ENCODE results near the gene TSPO2. TPM values are rescaled to one million over a fixed set of nuclear protein-coding genes. Genes with fewer than 3 reads are reported as not detected.

TSPO2 gene
- total RNA-seq, 6 experiments from 2014 or later = 0.22 to 0.86 (median 0.52) TPM

- TF ChIP-seq CTCF (IDR thresholded peaks at IDR 0.05) (peak in 1 of 4 donors; percentile 19), POLR2A (IDR thresholded peaks at IDR 0.05) (no peak)
- intact Hi-C loops (cut with DNase I) = no loop called here
- no peaks in the 10 kb centered on the region for H3K9me3 ChIP-seq
- WGBS (ENCODE audit: insufficient coverage, low coverage, low lambda C conversion rate, missing lambda C conversion rate) = no CpG with 5 or more reads among the region's 3 CpGs
- no peak overlapping the region for H3K27ac ChIP-seq
- no peak overlapping the region for H3K4me3 ChIP-seq
- no peak for DNase-seq
- ATAC-seq = peak; percentile 39 to 51 (median 46)
- no peaks in the 10 kb centered on the region for H3K4me1 ChIP-seq
- no peaks in the 10 kb centered on the region for H3K27me3 ChIP-seq
- H3K36me3 ChIP-seq = no peaks in the 10 kb centered on the region
These were observed 20.4 kb upstream of the TSPO2 start for GRCh38 chr6:41021832-41022231.

- intact Hi-C loops (cut with DNase I) = no loop called here
- Histone ChIP-seq H3K36me3 (no peaks in the 10 kb centered on the region), H3K27ac (no peak overlapping the region), H3K4me3 (no peak overlapping the region), H3K9me3 (no peaks in the 10 kb centered on the region), H3K4me1 (no peaks in the 10 kb centered on the region), H3K27me3 (no peaks in the 10 kb centered on the region)
- ATAC-seq (no peak), DNase-seq (no peak)
- TF ChIP-seq POLR2A (IDR thresholded peaks at IDR 0.05) = no peak
- TF ChIP-seq CTCF (IDR thresholded peaks at IDR 0.05) = no peak
These were observed 20.0 kb upstream of the TSPO2 start for GRCh38 chr6:41022294-41022693.

- no peaks in the 10 kb centered on the region for H3K27me3 ChIP-seq
- intact Hi-C loops (cut with DNase I) = no loop called here
- H3K4me3 ChIP-seq = no peak overlapping the region
- H3K4me1 ChIP-seq = peaks cover 0 to 6% (median under 1%) of the 10 kb centered on the region in 4 donors
- WGBS (ENCODE audit: insufficient coverage, low coverage, low lambda C conversion rate, missing lambda C conversion rate) = 82% methylated on average over 3 of the region's 3 CpGs
- H3K36me3 ChIP-seq = peaks cover 0 to under 1% (median 0%) of the 10 kb centered on the region in 4 donors
- no peak overlapping the region for H3K27ac ChIP-seq
- peak in 1 of 4 donors; percentile 22 for ATAC-seq
- H3K9me3 ChIP-seq = no peaks in the 10 kb centered on the region
- DNase-seq = no peak
- no peak for TF ChIP-seq CTCF (IDR thresholded peaks at IDR 0.05)
- no peak for TF ChIP-seq POLR2A (IDR thresholded peaks at IDR 0.05)
These were observed 19.2 kb upstream of the TSPO2 start for GRCh38 chr6:41023114-41023513.

GRCh38 chr6:41025966-41026530 is 16.2 kb upstream of the TSPO2 start:
- DNase-seq = no peak

More at GRCh38 chr6:41025966-41026530, 16.2 kb upstream of the TSPO2 start:
- no peak for ATAC-seq
- H3K36me3 ChIP-seq = peaks cover 0 to 3% (median under 1%) of the 10 kb centered on the region in 4 donors
- intact Hi-C loops (cut with DNase I) = no loop called here
- no peaks in the 10 kb centered on the region for H3K9me3 ChIP-seq
- peaks cover 0 to 11% (median 3%) of the 10 kb centered on the region in 4 donors for H3K4me1 ChIP-seq
- 70% methylated on average over 3 of the region's 3 CpGs for WGBS (ENCODE audit: insufficient coverage, low coverage, low lambda C conversion rate, missing lambda C conversion rate)
- H3K27me3 ChIP-seq = no peaks in the 10 kb centered on the region
- H3K4me3 ChIP-seq = no peak overlapping the region
- no peak overlapping the region for H3K27ac ChIP-seq
- TF ChIP-seq POLR2A (IDR thresholded peaks at IDR 0.05) (no peak), CTCF (IDR thresholded peaks at IDR 0.05) (no peak)
